ENCODE data around the gene AFDN.

DNA sequence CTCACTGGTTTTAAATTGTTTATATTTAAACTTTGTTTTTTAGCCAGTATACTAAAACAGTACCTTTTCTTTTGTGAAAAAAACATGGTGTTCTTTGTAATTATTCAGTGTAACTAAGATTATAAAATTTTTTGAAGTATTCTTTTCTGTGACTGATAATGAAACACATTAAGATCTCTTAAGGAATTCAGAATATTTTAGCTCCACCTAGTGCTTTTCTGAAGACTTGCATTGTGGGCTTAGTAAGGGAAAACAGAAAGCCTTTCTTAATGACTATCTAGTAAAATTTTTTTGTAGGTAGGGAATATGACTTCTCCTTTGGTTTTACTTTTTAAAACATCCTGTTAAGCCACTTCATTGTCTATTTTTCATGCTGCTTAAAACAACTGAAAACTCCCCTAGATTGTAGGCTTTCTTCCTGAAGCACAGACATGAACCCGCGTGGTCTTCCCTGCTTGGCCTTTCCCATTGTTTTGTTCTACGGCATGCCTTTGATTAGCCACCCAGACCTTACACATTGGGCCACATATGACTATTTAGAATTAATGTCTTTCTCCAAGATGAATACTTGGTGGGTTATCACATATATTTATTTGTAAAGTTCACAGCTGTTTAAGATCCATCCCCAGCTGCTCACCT is 72.1 kb downstream of the AFDN start:
- TF ChIP-seq, protein P1, sequence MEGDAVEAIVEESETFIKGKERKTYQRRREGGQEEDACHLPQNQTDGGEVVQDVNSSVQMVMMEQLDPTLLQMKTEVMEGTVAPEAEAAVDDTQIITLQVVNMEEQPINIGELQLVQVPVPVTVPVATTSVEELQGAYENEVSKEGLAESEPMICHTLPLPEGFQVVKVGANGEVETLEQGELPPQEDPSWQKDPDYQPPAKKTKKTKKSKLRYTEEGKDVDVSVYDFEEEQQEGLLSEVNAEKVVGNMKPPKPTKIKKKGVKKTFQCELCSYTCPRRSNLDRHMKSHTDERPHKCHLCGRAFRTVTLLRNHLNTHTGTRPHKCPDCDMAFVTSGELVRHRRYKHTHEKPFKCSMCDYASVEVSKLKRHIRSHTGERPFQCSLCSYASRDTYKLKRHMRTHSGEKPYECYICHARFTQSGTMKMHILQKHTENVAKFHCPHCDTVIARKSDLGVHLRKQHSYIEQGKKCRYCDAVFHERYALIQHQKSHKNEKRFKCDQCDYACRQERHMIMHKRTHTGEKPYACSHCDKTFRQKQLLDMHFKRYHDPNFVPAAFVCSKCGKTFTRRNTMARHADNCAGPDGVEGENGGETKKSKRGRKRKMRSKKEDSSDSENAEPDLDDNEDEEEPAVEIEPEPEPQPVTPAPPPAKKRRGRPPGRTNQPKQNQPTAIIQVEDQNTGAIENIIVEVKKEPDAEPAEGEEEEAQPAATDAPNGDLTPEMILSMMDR (IDR thresholded peaks at IDR 0.05; ENCODE audit: low read depth, low read length) = peak; percentile 52
- TF ChIP-seq POLR2A (IDR thresholded peaks at IDR 0.05; ENCODE audit: extremely low read depth, insufficient read length) = no peak
- TF ChIP-seq, protein P2, sequence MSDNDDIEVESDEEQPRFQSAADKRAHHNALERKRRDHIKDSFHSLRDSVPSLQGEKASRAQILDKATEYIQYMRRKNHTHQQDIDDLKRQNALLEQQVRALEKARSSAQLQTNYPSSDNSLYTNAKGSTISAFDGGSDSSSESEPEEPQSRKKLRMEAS (IDR thresholded peaks at IDR 0.05; ENCODE audit: low read depth, low read length) = no peak
